ENCODE measurements around the gene BRME1.

- TF ChIP-seq CTCF (IDR thresholded peaks at IDR 0.05; ENCODE audit: low read depth, low read length, poor library complexity, severe bottlenecking) (no peak), EZH2phosphoT487 (IDR thresholded peaks at IDR 0.05; ENCODE audit: borderline replicate concordance, low read length) (no peak)
These were observed 64.6 kb downstream of the BRME1 start for GRCh38 chr19:13841086-13841961.

All from DOHH2 (cell line).